GM12891 (cell line): ENCODE measurements around the gene EVI5.
A peak's percentile ranks its signal among the peaks of the same experiment; 100 is the strongest.
"Not testable (repeated sequence)": the region's sequence is repeated elsewhere in the genome, so short reads cannot be mapped to it uniquely, and the experiment has no call there.

Source experiments
- DNase-seq: peaks from one replicate; pipeline ENCODE4 v3.0.0; 2011; ENCODE audit warnings: low spot score; ENCODE audit not compliant: insufficient read length
- FAIRE-seq: peaks from 2 replicates; lab custom pipeline; 2011; peaks lifted over from hg19 to GRCh38; lab: Jason Lieb, UNC
- PAX5 ChIP-seq: IDR thresholded peaks from 2 replicates; pipeline ENCODE4 v1.6.1; 2011; ENCODE audit warnings: low read length, moderate library complexity, mild to moderate bottlenecking; ENCODE audit not compliant: insufficient read depth, severe bottlenecking
- POLR2A ChIP-seq: IDR thresholded peaks from 2 replicates; pipeline ENCODE4 v1.6.1; 2011; ENCODE audit warnings: low read depth, low read length, control low read depth
- POLR2AphosphoS5 ChIP-seq: IDR thresholded peaks from 2 replicates; pipeline ENCODE4 v1.6.1; 2011; ENCODE audit warnings: low read depth, low read length, control low read depth
- POU2F2 ChIP-seq: IDR thresholded peaks from 2 replicates; pipeline ENCODE4 v1.6.1; 2011; ENCODE audit warnings: low read depth, mild to moderate bottlenecking, control low read depth, low read length, moderate library complexity
- SPI1 ChIP-seq: IDR thresholded peaks from 2 replicates; pipeline ENCODE4 v1.6.1; 2011; ENCODE audit warnings: low read depth, low read length, control low read depth
- TAF1 ChIP-seq: IDR thresholded peaks from 2 replicates; pipeline ENCODE4 v1.6.1; 2011; ENCODE audit warnings: low read depth, low read length, control low read depth

Gene EVI5

DNA sequence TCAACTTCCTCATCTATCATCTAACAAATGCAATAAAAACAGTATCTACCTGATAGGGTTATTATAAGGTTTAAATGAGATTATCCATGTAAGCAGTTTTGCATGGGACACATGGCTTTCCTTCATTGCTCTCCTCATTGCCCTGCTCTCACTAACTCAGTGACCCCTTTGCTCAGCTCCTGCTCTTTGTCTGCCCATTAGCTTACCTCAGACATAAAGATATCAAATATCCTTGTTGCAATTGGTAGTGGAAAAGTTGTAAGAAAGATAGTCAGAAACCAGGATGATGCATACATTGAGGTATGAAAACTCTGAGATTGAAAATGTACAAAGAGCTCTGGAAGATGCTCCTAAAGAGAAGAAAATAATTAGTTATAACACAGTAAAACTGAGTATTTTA, 89.8 kb downstream of the EVI5 start:
- no peak for DNase-seq
- TF ChIP-seq TAF1 (no peak), POLR2AphosphoS5 (no peak), PAX5 (no peak), SPI1 (no peak), POLR2A (no peak)
- no peak for FAIRE-seq

DNA sequence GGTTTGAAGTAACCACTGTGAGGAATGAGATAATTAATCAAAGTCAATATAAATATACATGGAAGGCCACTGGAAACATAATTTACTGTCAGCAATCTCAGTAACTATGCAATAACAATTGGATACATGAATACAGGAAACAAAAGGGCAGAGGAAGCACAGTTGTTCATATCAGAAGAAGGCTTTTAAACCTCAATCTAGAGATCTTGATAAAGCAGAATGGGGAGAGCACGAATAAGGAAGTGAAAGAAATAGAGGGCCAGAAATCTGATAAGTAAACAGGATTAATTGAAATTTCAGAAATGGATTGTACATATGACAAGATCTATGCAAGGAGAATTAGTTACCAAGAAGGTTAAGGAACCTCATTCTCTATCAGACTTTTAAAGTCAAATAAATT, 93.0 kb downstream of the EVI5 start:
- peak; percentile 12 for DNase-seq
- TF ChIP-seq POLR2A (no peak), SPI1 (peak; percentile 84), POU2F2 (no peak), TAF1 (no peak)
- peak; percentile 26 for FAIRE-seq

DNA sequence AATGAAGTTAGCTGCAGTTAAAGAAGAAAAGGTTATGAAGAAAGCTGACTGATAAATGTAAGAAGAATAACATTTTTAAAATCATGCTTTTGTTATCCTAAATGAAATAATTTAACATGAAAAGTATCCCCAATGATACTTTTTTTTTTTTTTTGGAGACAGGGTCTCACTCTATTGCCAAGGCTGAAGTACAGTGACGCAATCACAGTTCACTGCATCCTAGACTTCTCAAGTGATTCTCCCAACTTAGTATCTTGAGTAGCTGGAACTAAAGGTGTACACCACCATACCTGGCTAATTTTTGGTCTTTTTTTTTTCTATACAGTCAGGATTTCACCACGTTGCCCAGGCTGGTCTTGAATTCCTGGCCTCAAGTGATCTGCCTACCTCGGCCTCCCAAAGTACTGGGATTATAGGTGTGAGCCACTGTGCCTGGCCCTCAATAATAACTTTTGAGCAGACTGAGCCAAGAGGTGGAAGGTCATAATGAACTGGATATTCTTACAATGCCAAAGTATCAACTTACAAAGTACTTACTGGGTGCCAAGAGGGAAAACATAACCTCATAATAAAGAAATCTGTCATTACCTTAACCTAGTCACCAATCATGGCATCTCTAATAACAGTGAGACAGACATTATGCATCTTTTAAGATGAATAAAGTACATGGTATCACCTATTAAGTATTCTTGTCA, 94.5 kb downstream of the EVI5 start:
- no peak for TF ChIP-seq PAX5
- no peak for TF ChIP-seq POU2F2
- TF ChIP-seq POLR2AphosphoS5, result no peak
- no peak for TF ChIP-seq POLR2A
- no peak for TF ChIP-seq TAF1
- no peak for TF ChIP-seq SPI1
- no peak for FAIRE-seq
- no peak for DNase-seq

DNA sequence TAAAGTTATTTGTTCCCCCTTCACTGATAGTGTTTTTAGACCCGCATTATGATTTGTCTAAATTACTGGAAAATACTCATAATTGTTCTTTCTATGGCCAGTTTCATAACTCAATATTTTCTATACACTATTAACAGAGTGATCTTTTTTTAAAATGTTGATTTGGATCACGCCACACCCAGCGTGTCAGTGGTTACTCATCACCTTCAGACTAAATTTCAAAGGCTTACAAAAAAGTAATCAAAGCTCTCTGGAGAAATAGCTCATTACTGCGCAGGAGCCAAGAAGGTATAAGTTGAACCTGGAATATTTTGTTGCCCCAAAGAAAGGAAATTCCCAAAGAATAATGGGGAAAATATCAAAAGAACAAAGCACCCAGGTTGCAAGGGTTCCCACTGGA, 104.9 kb downstream of the EVI5 start:
- FAIRE-seq (no peak), DNase-seq (no peak)
- no peak for TF ChIP-seq POLR2A

DNA sequence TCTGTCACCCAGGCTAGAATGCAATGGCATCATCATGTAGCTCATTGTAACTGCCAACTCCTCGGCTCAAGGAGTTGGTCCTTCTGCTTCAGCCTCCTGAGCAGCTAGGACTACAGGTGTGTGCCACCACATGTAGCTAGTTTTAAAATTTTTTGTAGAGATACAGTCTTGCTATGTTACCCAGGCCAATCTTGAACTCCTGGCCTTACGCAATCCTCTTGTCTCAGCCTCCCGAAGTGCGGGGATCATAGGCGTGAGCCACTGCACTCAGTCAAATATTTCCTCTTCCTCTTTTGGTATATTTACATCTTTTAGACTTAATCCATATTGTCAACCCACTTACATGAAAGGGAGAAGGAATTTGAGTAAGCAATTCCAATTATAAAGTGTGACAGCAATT, 121.1 kb downstream of the EVI5 start:
- DNase-seq (no peak), FAIRE-seq (no peak)
- TF ChIP-seq TAF1 (no peak), POU2F2 (no peak), SPI1 (no peak), POLR2AphosphoS5 (no peak), POLR2A (no peak), PAX5 (no peak)

DNA sequence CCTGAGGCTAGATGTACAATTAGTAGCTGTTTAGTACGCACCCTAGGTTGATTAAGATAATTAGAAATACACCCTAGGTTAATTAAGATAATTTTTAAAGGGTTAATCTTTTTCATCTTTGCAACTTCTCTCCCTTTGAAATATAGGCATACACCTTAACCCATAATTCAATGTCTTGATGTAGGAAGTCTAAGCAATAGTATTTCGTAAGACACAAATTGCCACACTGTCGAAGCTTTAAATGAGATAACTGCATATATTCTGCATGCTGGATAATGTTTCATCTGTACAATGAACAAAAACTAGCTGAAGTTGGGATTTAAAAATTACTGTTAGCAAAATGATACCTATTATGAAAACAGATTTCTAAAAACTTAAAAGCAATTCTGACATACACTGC, 122.9 kb downstream of the EVI5 start:
- FAIRE-seq (no peak), DNase-seq (no peak)
- TF ChIP-seq TAF1 (no peak), SPI1 (no peak), PAX5 (no peak), POLR2A (no peak), POLR2AphosphoS5 (no peak), POU2F2 (no peak)

DNA sequence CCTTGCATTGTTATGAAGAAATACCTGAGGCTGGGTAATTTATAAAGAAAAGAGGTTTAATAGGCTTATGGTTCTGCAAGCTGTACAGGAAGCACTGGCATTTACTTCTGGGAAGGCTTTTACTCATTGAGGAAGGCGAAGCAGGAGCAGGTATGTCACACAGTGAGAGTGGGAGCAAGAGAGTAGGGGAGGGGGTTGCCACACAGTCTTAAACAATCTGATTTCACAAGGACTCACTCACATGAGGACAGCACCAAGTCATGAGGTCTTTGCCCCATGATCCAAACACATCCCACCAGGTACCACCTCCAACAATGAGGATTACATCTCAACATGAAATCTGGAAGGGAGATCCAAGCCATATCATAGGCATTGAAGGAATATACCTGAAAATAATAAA, 127.2 kb downstream of the EVI5 start:
- TF ChIP-seq SPI1 (no peak), PAX5 (no peak), TAF1 (no peak), POLR2AphosphoS5 (no peak), POLR2A (no peak), POU2F2 (no peak)
- DNase-seq (no peak), FAIRE-seq (no peak)

DNA sequence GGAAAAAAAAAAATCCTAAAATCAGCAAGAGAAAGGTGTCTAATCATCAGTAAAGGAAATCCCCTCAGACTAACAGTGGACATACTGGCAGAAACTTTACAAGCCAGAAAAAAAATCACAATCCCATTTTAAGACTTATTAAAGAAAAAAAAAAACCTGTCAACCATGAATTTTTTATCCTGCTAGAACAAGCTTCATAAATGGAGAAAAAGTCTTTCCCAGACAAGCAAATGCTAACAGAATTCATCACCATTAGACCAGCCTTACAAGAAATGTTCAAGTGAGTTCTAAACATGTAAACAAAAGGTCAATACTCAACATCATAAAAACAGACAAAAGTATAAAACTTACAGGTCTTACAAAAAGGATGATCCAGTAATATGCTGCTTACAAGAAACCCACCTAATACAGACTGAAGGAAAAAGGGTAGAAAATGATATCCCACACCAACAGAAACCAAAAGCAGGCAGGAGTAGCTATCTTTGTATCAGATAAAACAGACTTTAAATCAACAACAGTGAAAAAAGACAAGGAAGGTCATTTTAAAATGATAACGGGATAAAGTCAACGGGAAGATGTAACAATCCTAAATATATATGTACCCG, 129.6 kb downstream of the EVI5 start:
- TF ChIP-seq PAX5 (no peak), POLR2A (no peak), POU2F2 (no peak), SPI1 (no peak), TAF1 (no peak)
- DNase-seq (no peak), FAIRE-seq (no peak)

DNA sequence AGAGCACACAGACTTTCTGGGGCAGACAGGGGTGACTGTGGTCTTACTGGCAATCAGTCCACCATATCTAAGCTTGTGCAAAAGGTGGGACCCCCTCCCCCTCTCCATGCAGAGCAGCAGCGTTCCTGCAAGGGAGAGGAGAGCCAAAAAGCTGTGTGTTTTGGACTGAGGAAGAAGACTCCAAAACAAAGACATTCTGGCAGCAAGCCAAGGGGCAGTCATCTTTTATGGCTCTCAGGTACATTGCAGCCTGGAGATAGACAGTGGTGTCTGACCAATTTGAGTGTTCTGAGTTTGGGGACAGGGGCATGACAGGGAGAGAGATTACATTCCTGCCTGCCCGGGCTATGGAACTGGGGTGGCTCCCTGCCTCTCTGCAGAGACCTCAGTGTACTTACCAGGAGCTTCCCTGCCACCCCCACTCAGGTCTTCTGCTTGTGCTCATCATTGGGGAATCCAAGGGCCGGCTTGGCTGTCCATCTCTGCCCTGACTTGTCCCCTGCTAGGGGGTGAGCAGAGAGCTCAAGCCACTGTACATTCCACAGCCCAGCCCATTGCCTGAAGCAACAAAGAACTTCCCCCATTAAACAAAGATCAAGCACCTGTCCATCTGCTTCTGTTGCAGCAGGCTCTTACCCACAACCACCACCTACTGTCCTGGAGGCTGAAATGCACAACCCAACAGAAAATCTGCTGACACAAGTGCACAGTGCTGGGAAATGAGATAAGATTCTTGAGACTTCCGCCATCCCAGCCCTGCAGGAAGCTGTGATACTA, 131.1 kb downstream of the EVI5 start:
- no peak for TF ChIP-seq POLR2A
- no peak for TF ChIP-seq TAF1
- TF ChIP-seq POLR2AphosphoS5, result no peak
- no peak for TF ChIP-seq SPI1
- no peak for TF ChIP-seq PAX5
- TF ChIP-seq POU2F2, result no peak
- DNase-seq, result no peak
- FAIRE-seq, result no peak

DNA sequence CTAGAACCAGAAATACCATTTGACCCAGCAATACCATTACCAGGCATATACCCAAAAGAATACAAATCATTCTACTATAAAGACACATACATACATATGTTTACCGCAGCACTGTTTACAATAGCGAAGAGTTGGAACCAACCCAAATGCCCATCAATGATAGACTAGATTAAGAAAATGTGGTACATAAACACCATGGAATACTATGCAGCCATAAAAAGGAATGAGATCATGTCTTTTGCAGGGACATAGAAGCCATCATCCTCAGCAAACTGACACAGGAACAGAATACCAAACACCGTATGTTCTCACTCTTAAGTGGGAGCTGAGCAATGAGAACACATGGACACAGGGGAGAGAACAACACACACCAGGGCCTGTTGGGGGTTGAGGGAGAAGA, 144.2 kb downstream of the EVI5 start:
- not testable (repeated sequence) for FAIRE-seq, DNase-seq
